Activated CD8-positive, alpha-beta T cell treated with anti-CD3 and anti-CD28 coated beads, Interleukin-2, amount 10 ng/mL, durations not matched to agents 7 days and 5 days (primary cell): ENCODE measurements around the gene RAB3GAP2. TPM values are rescaled to one million over a fixed set of nuclear protein-coding genes. Genes with fewer than 3 reads are reported as not detected.
"Not testable (repeated sequence)": the region's sequence is repeated elsewhere in the genome, so short reads cannot be mapped to it uniquely, and the experiment has no call there.

Experiments used
- ATAC-seq: fragments of 150-1000 bp; cut with Tn5 transposase; one replicate; pipeline ENCODE4 v1.10.0; 2021; ENCODE audit warnings: moderate library complexity
- CTCF ChIA-PET: fragments of 350-600 bp; sonication (Branson Sonifier 250); formaldehyde crosslinking; loops from one replicate; lab custom pipeline; 2021; ENCODE audit warnings: antibody characterized with exemption; lab: Charles Lee
- POLR2A ChIA-PET: fragments of 350-600 bp; sonication (Branson Sonifier 250); formaldehyde crosslinking; loops from one replicate; lab custom pipeline; 2021; ENCODE audit warnings: antibody characterized with exemption; lab: Charles Lee
- DNase-seq: peaks from one replicate; pipeline ENCODE4 v3.0.0-alpha.2; 2020
- H3K27ac Mint-ChIP-seq: one replicate; pipeline ENCODE4 v1.8.0; 2021; ENCODE audit warnings: mild to moderate bottlenecking, mixed read lengths
- H3K27me3 Mint-ChIP-seq: one replicate; pipeline ENCODE4 v1.8.0; 2021; ENCODE audit warnings: low read depth, mixed read lengths
- H3K36me3 Mint-ChIP-seq: one replicate; pipeline ENCODE4 v1.8.0; 2021; ENCODE audit warnings: low read depth, mixed read lengths
- H3K4me1 Mint-ChIP-seq: one replicate; pipeline ENCODE4 v1.8.0; 2021; ENCODE audit warnings: low read depth, mixed read lengths
- H3K4me3 Mint-ChIP-seq: one replicate; pipeline ENCODE4 v1.8.0; 2021; ENCODE audit warnings: mild to moderate bottlenecking, mixed read lengths
- H3K9me3 Mint-ChIP-seq: one replicate; pipeline ENCODE4 v1.8.0; 2022; ENCODE audit warnings: mixed read lengths; ENCODE audit not compliant: insufficient read depth
- total RNA-seq, 2 experiments: library from RNA; stranded (reverse); gene quantifications; one replicate each; pipeline ENCODE4 v1.2.3, GENCODE V29; 2021

The RAB3GAP2 gene
- total RNA-seq, 2 experiments from 2014 or later: 46.1 to 52.3 TPM

GRCh38 chr1:220164116-220164515 lies 108.1 kb downstream of the RAB3GAP2 start:
- ChIA-PET POLR2A (interaction anchor here (0.6 kb wide), 1 partner anchor 9 kb away, joined by 3 read pairs; no protein-coding TSS in a partner anchor), CTCF (interaction anchor here (0.9 kb wide), 1 partner anchor 96 kb away, joined by 3 read pairs; no protein-coding TSS in a partner anchor)
- Mint-ChIP-seq H3K36me3 (peaks cover 40% of the 10 kb centered on the region), H3K9me3 (no peaks in the 10 kb centered on the region), H3K27me3 (no peaks in the 10 kb centered on the region), H3K4me1 (peaks cover 7% of the 10 kb centered on the region), H3K27ac (no peak overlapping the region), H3K4me3 (no peak overlapping the region)
- ATAC-seq (no peak), DNase-seq (no peak)

- H3K9me3 Mint-ChIP-seq: no peaks in the 10 kb centered on the region
- H3K27me3 Mint-ChIP-seq: no peaks in the 10 kb centered on the region
- CTCF ChIA-PET: interaction anchor here (1.7 kb wide), 1 partner anchor 28 kb away, joined by 5 read pairs; no protein-coding TSS in a partner anchor
- H3K36me3 Mint-ChIP-seq: peaks cover 47% of the 10 kb centered on the region
- no peak overlapping the region for H3K27ac Mint-ChIP-seq
- no peak for ATAC-seq
- no peak overlapping the region for H3K4me3 Mint-ChIP-seq
- POLR2A ChIA-PET: no interaction called here
- peaks cover 26% of the 10 kb centered on the region for H3K4me1 Mint-ChIP-seq
- no peak for DNase-seq
Measured at GRCh38 chr1:220160027-220160426, 112.2 kb downstream of the RAB3GAP2 start.

GRCh38 chr1:220159041-220159440 lies 113.2 kb downstream of the RAB3GAP2 start:
- no peaks in the 10 kb centered on the region for H3K9me3 Mint-ChIP-seq
- no peak overlapping the region for H3K27ac Mint-ChIP-seq
- ChIA-PET POLR2A (no interaction called here), CTCF (no interaction called here)
- no peaks in the 10 kb centered on the region for H3K27me3 Mint-ChIP-seq
- H3K4me3 Mint-ChIP-seq: no peak overlapping the region
- H3K36me3 Mint-ChIP-seq: peaks cover 50% of the 10 kb centered on the region
- no peak for DNase-seq
- peaks cover 26% of the 10 kb centered on the region for H3K4me1 Mint-ChIP-seq
- ATAC-seq: no peak

- ATAC-seq, H3K27ac Mint-ChIP-seq, H3K27me3 Mint-ChIP-seq, CTCF ChIA-PET, H3K9me3 Mint-ChIP-seq, POLR2A ChIA-PET, DNase-seq, H3K4me3 Mint-ChIP-seq: not testable (repeated sequence)
- Mint-ChIP-seq H3K4me1 (peaks cover 26% of the 10 kb centered on the region), H3K36me3 (peaks cover 52% of the 10 kb centered on the region)
Measured at GRCh38 chr1:220158530-220158929, 113.7 kb downstream of the RAB3GAP2 start.

GRCh38 chr1:220157738-220158137 lies 114.5 kb downstream of the RAB3GAP2 start:
- CTCF ChIA-PET: no interaction called here
- Mint-ChIP-seq H3K9me3 (no peaks in the 10 kb centered on the region), H3K36me3 (peaks cover 55% of the 10 kb centered on the region), H3K4me1 (peaks cover 26% of the 10 kb centered on the region), H3K4me3 (no peak overlapping the region), H3K27ac (no peak overlapping the region), H3K27me3 (no peaks in the 10 kb centered on the region)
- POLR2A ChIA-PET: no interaction called here
- DNase-seq (no peak), ATAC-seq (no peak)

GRCh38 chr1:220156620-220157146 lies 115.6 kb downstream of the RAB3GAP2 start:
- no peaks in the 10 kb centered on the region for H3K27me3 Mint-ChIP-seq
- no peaks in the 10 kb centered on the region for H3K9me3 Mint-ChIP-seq
- peaks cover 26% of the 10 kb centered on the region for H3K4me1 Mint-ChIP-seq
- peaks cover 59% of the 10 kb centered on the region for H3K36me3 Mint-ChIP-seq
- H3K4me3 Mint-ChIP-seq: no peak overlapping the region
- ChIA-PET POLR2A (no interaction called here), CTCF (interaction anchor here (1.1 kb wide), 1 partner anchor 33 kb away, joined by 3 read pairs; no protein-coding TSS in a partner anchor)
- ATAC-seq (no peak), DNase-seq (no peak)
- H3K27ac Mint-ChIP-seq: peak overlapping the region; percentile 59

- peaks cover 19% of the 10 kb centered on the region for H3K4me1 Mint-ChIP-seq
- no peaks in the 10 kb centered on the region for H3K9me3 Mint-ChIP-seq
- H3K27ac Mint-ChIP-seq: no peak overlapping the region
- no peak overlapping the region for H3K4me3 Mint-ChIP-seq
- ATAC-seq (no peak), DNase-seq (no peak)
- ChIA-PET POLR2A (no interaction called here), CTCF (interaction anchor here (0.7 kb wide), 1 partner anchor 10 kb away, joined by 3 read pairs; no protein-coding TSS in a partner anchor)
- H3K27me3 Mint-ChIP-seq: no peaks in the 10 kb centered on the region
- H3K36me3 Mint-ChIP-seq: peaks cover 46% of the 10 kb centered on the region
Measured at GRCh38 chr1:220153147-220153546, 119.1 kb downstream of the RAB3GAP2 start.

- H3K27me3 Mint-ChIP-seq: no peaks in the 10 kb centered on the region
- H3K27ac Mint-ChIP-seq: no peak overlapping the region
- DNase-seq (no peak), ATAC-seq (no peak)
- peaks cover 40% of the 10 kb centered on the region for H3K36me3 Mint-ChIP-seq
- CTCF ChIA-PET: no interaction called here
- POLR2A ChIA-PET: no interaction called here
- H3K4me3 Mint-ChIP-seq: no peak overlapping the region
- H3K9me3 Mint-ChIP-seq: no peaks in the 10 kb centered on the region
- peaks cover 3% of the 10 kb centered on the region for H3K4me1 Mint-ChIP-seq
Measured at GRCh38 chr1:220151454-220151853, 120.8 kb downstream of the RAB3GAP2 start.

- Mint-ChIP-seq H3K27ac (no peak overlapping the region), H3K4me1 (no peaks in the 10 kb centered on the region), H3K9me3 (no peaks in the 10 kb centered on the region), H3K4me3 (no peak overlapping the region), H3K36me3 (peaks cover 42% of the 10 kb centered on the region), H3K27me3 (no peaks in the 10 kb centered on the region)
- no peak for DNase-seq
- ChIA-PET POLR2A (no interaction called here), CTCF (interaction anchor here (1.5 kb wide), 1 partner anchor 36 kb away, joined by 5 read pairs; no protein-coding TSS in a partner anchor)
- ATAC-seq: no peak
Measured at GRCh38 chr1:220149742-220150141, 122.5 kb downstream of the RAB3GAP2 start.

GRCh38 chr1:220144051-220144450 lies 128.2 kb downstream of the RAB3GAP2 start:
- no peak overlapping the region for H3K27ac Mint-ChIP-seq
- no peaks in the 10 kb centered on the region for H3K27me3 Mint-ChIP-seq
- no peaks in the 10 kb centered on the region for H3K4me1 Mint-ChIP-seq
- ATAC-seq (no peak), DNase-seq (no peak)
- CTCF ChIA-PET: no interaction called here
- H3K9me3 Mint-ChIP-seq: no peaks in the 10 kb centered on the region
- POLR2A ChIA-PET: no interaction called here
- H3K36me3 Mint-ChIP-seq: peaks cover 51% of the 10 kb centered on the region
- H3K4me3 Mint-ChIP-seq: no peak overlapping the region

GRCh38 chr1:220139966-220140365 lies 132.3 kb downstream of the RAB3GAP2 start:
- DNase-seq (no peak), ATAC-seq (no peak)
- H3K36me3 Mint-ChIP-seq: peaks cover 53% of the 10 kb centered on the region
- no peak overlapping the region for H3K4me3 Mint-ChIP-seq
- H3K27me3 Mint-ChIP-seq: no peaks in the 10 kb centered on the region
- peaks cover 10% of the 10 kb centered on the region for H3K4me1 Mint-ChIP-seq
- ChIA-PET POLR2A (no interaction called here), CTCF (no interaction called here)
- H3K27ac Mint-ChIP-seq: no peak overlapping the region
- H3K9me3 Mint-ChIP-seq: no peaks in the 10 kb centered on the region

GRCh38 chr1:220137019-220137786 lies 135.1 kb downstream of the RAB3GAP2 start:
- ChIA-PET CTCF (interaction anchor here (0.9 kb wide), 1 partner anchor 24 kb away, joined by 3 read pairs; no protein-coding TSS in a partner anchor), POLR2A (interaction anchor here (0.6 kb wide), 1 partner anchor 63 kb away, joined by 3 read pairs; no protein-coding TSS in a partner anchor)
- peak; percentile 25 for DNase-seq
- peaks cover 54% of the 10 kb centered on the region for H3K36me3 Mint-ChIP-seq
- peak; percentile 95 for ATAC-seq
- H3K9me3 Mint-ChIP-seq: no peaks in the 10 kb centered on the region
- no peak overlapping the region for H3K4me3 Mint-ChIP-seq
- no peaks in the 10 kb centered on the region for H3K27me3 Mint-ChIP-seq
- H3K4me1 Mint-ChIP-seq: peaks cover 10% of the 10 kb centered on the region
- peak overlapping the region; percentile 72 for H3K27ac Mint-ChIP-seq
